ENCODE results near the gene DTNBP1.

DTNBP1 gene

GRCh38 chr6:15501826-15502445 lies 160.9 kb downstream of the DTNBP1 start:
- Histone ChIP-seq H3K79me2 (no peaks in the 10 kb centered on the region), H3K9me3 (ENCODE audit: control insufficient read depth, low read length) (no peaks in the 10 kb centered on the region), H3K4me2 (ENCODE audit: low read length) (no peak overlapping the region), H3K4me1 (peaks cover 37% of the 10 kb centered on the region), H3K27ac (peak overlapping the region; percentile 52), H3K9ac (no peak overlapping the region), H3K4me3 (ENCODE audit: low read depth, low read length) (no peak overlapping the region), H3K36me3 (ENCODE audit: control insufficient read depth, insufficient read depth, low read length) (no peaks in the 10 kb centered on the region), H3K27me3 (ENCODE audit: control insufficient read depth, insufficient read depth, low read length) (no peaks in the 10 kb centered on the region), H2AFZ (peak overlapping the region; percentile 16)
- TF ChIP-seq, protein P1, sequence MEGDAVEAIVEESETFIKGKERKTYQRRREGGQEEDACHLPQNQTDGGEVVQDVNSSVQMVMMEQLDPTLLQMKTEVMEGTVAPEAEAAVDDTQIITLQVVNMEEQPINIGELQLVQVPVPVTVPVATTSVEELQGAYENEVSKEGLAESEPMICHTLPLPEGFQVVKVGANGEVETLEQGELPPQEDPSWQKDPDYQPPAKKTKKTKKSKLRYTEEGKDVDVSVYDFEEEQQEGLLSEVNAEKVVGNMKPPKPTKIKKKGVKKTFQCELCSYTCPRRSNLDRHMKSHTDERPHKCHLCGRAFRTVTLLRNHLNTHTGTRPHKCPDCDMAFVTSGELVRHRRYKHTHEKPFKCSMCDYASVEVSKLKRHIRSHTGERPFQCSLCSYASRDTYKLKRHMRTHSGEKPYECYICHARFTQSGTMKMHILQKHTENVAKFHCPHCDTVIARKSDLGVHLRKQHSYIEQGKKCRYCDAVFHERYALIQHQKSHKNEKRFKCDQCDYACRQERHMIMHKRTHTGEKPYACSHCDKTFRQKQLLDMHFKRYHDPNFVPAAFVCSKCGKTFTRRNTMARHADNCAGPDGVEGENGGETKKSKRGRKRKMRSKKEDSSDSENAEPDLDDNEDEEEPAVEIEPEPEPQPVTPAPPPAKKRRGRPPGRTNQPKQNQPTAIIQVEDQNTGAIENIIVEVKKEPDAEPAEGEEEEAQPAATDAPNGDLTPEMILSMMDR (IDR thresholded peaks at IDR 0.05) = no peak

- Histone ChIP-seq H3K9ac (no peak overlapping the region), H3K79me2 (no peaks in the 10 kb centered on the region), H3K36me3 (ENCODE audit: control insufficient read depth, insufficient read depth, low read length) (no peaks in the 10 kb centered on the region), H3K4me3 (ENCODE audit: low read depth, low read length) (no peak overlapping the region), H3K9me3 (ENCODE audit: control insufficient read depth, low read length) (no peaks in the 10 kb centered on the region), H3K27me3 (ENCODE audit: control insufficient read depth, insufficient read depth, low read length) (no peaks in the 10 kb centered on the region), H2AFZ (no peak overlapping the region), H3K4me2 (ENCODE audit: low read length) (no peak overlapping the region), H3K4me1 (peaks cover 37% of the 10 kb centered on the region), H3K27ac (peak overlapping the region; percentile 52)
- TF ChIP-seq, protein P1 (IDR thresholded peaks at IDR 0.05) = no peak
Measured at GRCh38 chr6:15500901-15501825, 161.7 kb downstream of the DTNBP1 start.

GRCh38 chr6:15500078-15500740 lies 162.6 kb downstream of the DTNBP1 start:
- H3K4me2 ChIP-seq (ENCODE audit: low read length) = no peak overlapping the region
- H3K27ac ChIP-seq = no peak overlapping the region
- no peaks in the 10 kb centered on the region for H3K79me2 ChIP-seq
- H3K4me3 ChIP-seq (ENCODE audit: low read depth, low read length) = no peak overlapping the region
- no peak overlapping the region for H2AFZ ChIP-seq
- H3K36me3 ChIP-seq (ENCODE audit: control insufficient read depth, insufficient read depth, low read length) = no peaks in the 10 kb centered on the region
- no peak overlapping the region for H3K9ac ChIP-seq
- peaks cover 32% of the 10 kb centered on the region for H3K4me1 ChIP-seq
- TF ChIP-seq, protein P1 (IDR thresholded peaks at IDR 0.05) = no peak
- no peaks in the 10 kb centered on the region for H3K27me3 ChIP-seq (ENCODE audit: control insufficient read depth, insufficient read depth, low read length)
- H3K9me3 ChIP-seq (ENCODE audit: control insufficient read depth, low read length) = no peaks in the 10 kb centered on the region

- TF ChIP-seq, protein P1 (IDR thresholded peaks at IDR 0.05) = no peak
- no peak overlapping the region for H3K27ac ChIP-seq
- H3K9ac ChIP-seq = no peak overlapping the region
- H2AFZ ChIP-seq = no peak overlapping the region
- peaks cover 26% of the 10 kb centered on the region for H3K4me1 ChIP-seq
- H3K9me3 ChIP-seq (ENCODE audit: control insufficient read depth, low read length) = no peaks in the 10 kb centered on the region
- H3K79me2 ChIP-seq = no peaks in the 10 kb centered on the region
- H3K27me3 ChIP-seq (ENCODE audit: control insufficient read depth, insufficient read depth, low read length) = no peaks in the 10 kb centered on the region
- H3K36me3 ChIP-seq (ENCODE audit: control insufficient read depth, insufficient read depth, low read length) = no peaks in the 10 kb centered on the region
- H3K4me2 ChIP-seq (ENCODE audit: low read length) = no peak overlapping the region
- no peak overlapping the region for H3K4me3 ChIP-seq (ENCODE audit: low read depth, low read length)
Measured at GRCh38 chr6:15499591-15499990, 163.2 kb downstream of the DTNBP1 start.
